HCT116 (cell line): Measurements from ENCODE around the gene ID1. TPM values are rescaled to one million over a fixed set of nuclear protein-coding genes. Genes with fewer than 3 reads are reported as not detected.

Source experiments
- ATAC-seq: fragments of 200-7000 bp; cut with Tn5 transposase; 2 replicates; pipeline ENCODE4 v1.9.1; 2020; ENCODE audit warnings: mild to moderate bottlenecking, moderate library complexity
- BruUV-seq: library from RNA; stranded (reverse); fragments of 400-500 nt; replicated peaks from 2 replicates; lab custom pipeline; 2021; lab: Mats Ljungman, UMichigan
- CTCF ChIA-PET: fragments of 300-600 bp; sonication (Branson Sonifier 250); formaldehyde crosslinking; loops from one replicate; lab custom pipeline; 2021; ENCODE audit warnings: antibody characterized with exemption; lab: Charles Lee
- POLR2A ChIA-PET: fragments of 300-600, 350-600 bp; sonication (Branson Sonifier 250); formaldehyde crosslinking; loops from one replicate; lab custom pipeline; 2021; ENCODE audit warnings: antibody characterized with exemption; lab: Charles Lee
- RAD21 ChIA-PET, 2 experiments: fragments of 300-600 bp; sonication (Branson Sonifier 250); formaldehyde crosslinking; loops; one replicate each; lab custom pipeline; 2023; ENCODE audit warnings: low total read pairs in 2 of 2; ENCODE audit not compliant: uncharacterized antibody in 2 of 2, unreplicated experiment in 2 of 2, low non-redundant PET in 1 of 2; lab: Charles Lee
- DNase-seq: peaks from one replicate; pipeline ENCODE4 v3.0.0-alpha.2; 2010; ENCODE audit warnings: low read depth, low spot score
- H2AFZ ChIP-seq: fragments of 200-600 bp; shearing (Covaris generic), sonication (generic); 2 replicates; pipeline ENCODE4 v1.6.1; 2017; ENCODE audit warnings: low read depth, mixed run types, mixed read lengths, antibody characterized with exemption, low read length; ENCODE audit not compliant: poor library complexity, severe bottlenecking
- H3K27ac ChIP-seq: 2 replicates; pipeline ENCODE4 v1.5.1; 2012; ENCODE audit warnings: low read depth, low read length
- H3K27me3 ChIP-seq: fragments of 200-600 bp; sonication (generic); 2 replicates; pipeline ENCODE4 v1.6.1; 2016; ENCODE audit warnings: mixed run types, low read length, mixed read lengths; ENCODE audit not compliant: insufficient read depth
- H3K36me3 ChIP-seq, 2 experiments: fragments of 200-500 bp in 1 of 2; fragments of 200-600 bp in 1 of 2; sonication (Bioruptor generic) in 1 of 2; sonication (generic) in 1 of 2; 2 replicates each; pipeline versions ENCODE4 v1.5.1 to v1.6.1; 2014 to 2016; ENCODE audit warnings: low read length in 2 of 2, inconsistent platforms in 1 of 2, mixed read lengths in 1 of 2, mixed run types in 1 of 2; ENCODE audit not compliant: insufficient read depth in 2 of 2, control insufficient read depth in 1 of 2
- H3K4me1 ChIP-seq, 2 experiments: fragments of 200-600 bp in 1 of 2; sonication (generic) in 1 of 2; 2 replicates each; pipeline versions ENCODE4 v1.5.1 to v1.6.1; 2012 to 2017; ENCODE audit warnings: low read length in 2 of 2, inconsistent platforms in 1 of 2, mild to moderate bottlenecking in 1 of 2, mixed read lengths in 1 of 2, mixed run types in 1 of 2, moderate library complexity in 1 of 2; ENCODE audit not compliant: insufficient read depth in 2 of 2, control insufficient read depth in 1 of 2
- H3K4me2 ChIP-seq: fragments of 200-600 bp; sonication (generic); 2 replicates; pipeline ENCODE4 v1.6.1; 2017; ENCODE audit warnings: mixed run types, low read length, mixed read lengths
- H3K4me3 ChIP-seq, 2 experiments: fragments of 200-600 bp in 1 of 2; sonication (generic) in 1 of 2; replicated peaks in 1 of 2; 2 replicates each; pipeline ENCODE4 v1.5.1; 2011 to 2016; ENCODE audit warnings: low read length in 2 of 2, control low read depth in 1 of 2, low read depth in 1 of 2, mild to moderate bottlenecking in 1 of 2, mixed read lengths in 1 of 2, mixed run types in 1 of 2
- H3K79me2 ChIP-seq: fragments of 200-600 bp; sonication (generic); 2 replicates; pipeline ENCODE4 v1.6.1; 2017; ENCODE audit warnings: mild to moderate bottlenecking, mixed run types, low read length, moderate library complexity, mixed read lengths; ENCODE audit not compliant: insufficient read depth
- H3K9ac ChIP-seq: fragments of 200-600 bp; sonication (generic); 2 replicates; pipeline ENCODE4 v1.6.1; 2016; ENCODE audit warnings: low read length, mixed read lengths
- H3K9me2 ChIP-seq: fragments of 200-600 bp; sonication (generic), shearing (Covaris generic); 2 replicates; pipeline ENCODE4 v1.6.1; 2017; ENCODE audit warnings: mixed run types, mild to moderate bottlenecking, moderate library complexity; ENCODE audit not compliant: insufficient read depth
- H3K9me3 ChIP-seq, 2 experiments: fragments of 200-500 bp in 1 of 2; fragments of 200-600 bp in 1 of 2; sonication (Bioruptor generic) in 1 of 2; sonication (generic) in 1 of 2; 2 replicates each; pipeline ENCODE4 v1.6.1; 2014 to 2017; ENCODE audit warnings: low read length in 2 of 2, mixed read lengths in 2 of 2, inconsistent platforms in 1 of 2, low read depth in 1 of 2, mild to moderate bottlenecking in 1 of 2, mixed run types in 1 of 2, moderate library complexity in 1 of 2; ENCODE audit not compliant: control insufficient read depth in 1 of 2, insufficient read depth in 1 of 2
- H4K20me1 ChIP-seq: fragments of 200-600 bp; sonication (generic), shearing (Covaris generic); 2 replicates; pipeline ENCODE4 v1.6.1; 2017; ENCODE audit warnings: mixed run types, mild to moderate bottlenecking, moderate library complexity; ENCODE audit not compliant: insufficient read depth
- ATF3 ChIP-seq: IDR thresholded peaks from 2 replicates; pipeline ENCODE4 v1.6.1; 2012
- CEBPB ChIP-seq: IDR thresholded peaks from 2 replicates; pipeline ENCODE4 v1.6.1; 2012; ENCODE audit warnings: low read depth
- ELF1 ChIP-seq: IDR thresholded peaks from 2 replicates; pipeline ENCODE4 v1.6.1; 2012; ENCODE audit warnings: low read depth, borderline replicate concordance
- EZH2phosphoT487 ChIP-seq: fragments of 200-600 bp; IDR thresholded peaks from 2 replicates; pipeline ENCODE4 v1.6.1; 2018; ENCODE audit warnings: antibody characterized with exemption, borderline replicate concordance
- JUND ChIP-seq: IDR thresholded peaks from 2 replicates; pipeline ENCODE4 v1.6.1; 2012
- MAX ChIP-seq: IDR thresholded peaks from 2 replicates; pipeline ENCODE4 v1.6.1; 2012
- POLR2A ChIP-seq: IDR thresholded peaks from 2 replicates; pipeline ENCODE4 v1.7.0; 2011; ENCODE audit warnings: borderline replicate concordance; ENCODE audit not compliant: insufficient read depth, insufficient read length; ENCODE audit errors: extremely low read depth
- REST ChIP-seq: IDR thresholded peaks from 2 replicates; pipeline ENCODE4 v1.6.1; 2012; ENCODE audit warnings: low read depth
- SIN3A ChIP-seq: IDR thresholded peaks from 2 replicates; pipeline ENCODE4 v1.6.1; 2012; ENCODE audit warnings: low read depth
- SRF ChIP-seq: IDR thresholded peaks from 2 replicates; pipeline ENCODE4 v1.6.1; 2012; ENCODE audit warnings: low read depth
- YY1 ChIP-seq: IDR thresholded peaks from 2 replicates; pipeline ENCODE4 v1.6.1; 2011; ENCODE audit warnings: low read length, low read depth, moderate library complexity, mild to moderate bottlenecking; ENCODE audit not compliant: insufficient replicate concordance; ENCODE audit errors: extremely low read depth
- ZFX ChIP-seq: fragments of 450-650 bp; IDR thresholded peaks from 2 replicates; pipeline ENCODE4 v1.6.1; 2017
- intact Hi-C: fragments of 100-400 bp; cut with micrococcal nuclease; formaldehyde crosslinking; loops from 2 replicates; pipeline ENCODE4 v1.10.0; 2022
- total RNA-seq: library from RNA; stranded (reverse); gene quantifications from one replicate; pipeline ENCODE4 v1.2.1, GENCODE V29; 2021; ENCODE audit not compliant: unreplicated experiment

ID1 gene
- total RNA-seq, 1 experiment from 2014 or later: 811 TPM

GRCh38 chr20:31572042-31572700 lies 32.9 kb upstream of the ID1 start:
- Histone ChIP-seq H3K9ac (peak overlapping the region; percentile 95), H3K9me2 (no peaks in the 10 kb centered on the region), H4K20me1 (no peaks in the 10 kb centered on the region), H2AFZ (no peak overlapping the region), H3K9me3 (no peaks in the 10 kb centered on the region), H3K27ac (peak overlapping the region; percentile 98), H3K79me2 (0 out of 2 replicates have a peak, but pooled peaks cover 7% of the 10 kb centered on the region), H3K4me1 (peaks cover 80 to 86% of the 10 kb centered on the region in 2 experiments), H3K36me3 (no peaks in the 10 kb centered on the region), H3K4me2 (peak overlapping the region; percentile 80), H3K27me3 (no peaks in the 10 kb centered on the region), H3K4me3 (peak overlapping the region; percentile 34 to 61)
- no peak for TF ChIP-seq ATF3
- intact Hi-C loops: no loop called here
- ChIA-PET RAD21 (interaction anchor here (1.1 to 2.5 kb wide), 7 partner anchors 9 to 40 kb away, joined by 4 to 12 read pairs (median 7); no protein-coding TSS in a partner anchor), POLR2A (interaction anchor here (1.1 to 28.6 kb wide), 7 partner anchors 9 to 141 kb away, joined by 3 to 1106 read pairs (median 12); partner anchors contain the start of gene ID1), CTCF (interaction anchor here (1.4 to 10.8 kb wide), 6 partner anchors 10 to 69 kb away, joined by 4 to 256 read pairs (median 8); no protein-coding TSS in a partner anchor)
- BruUV-seq: TSS peak; percentile 46
- DNase-seq (no peak), ATAC-seq (peak; percentile 28)

GRCh38 chr20:31572701-31573554 lies 32.2 kb upstream of the ID1 start:
- ChIA-PET RAD21 (interaction anchor here (0.6 to 3.1 kb wide), 11 partner anchors 10 to 204 kb away, joined by 4 to 12 read pairs (median 6); partner anchors contain the start of gene ID1 (in 1 of the 2)), POLR2A (interaction anchor here (0.7 to 28.6 kb wide), 11 partner anchors 10 to 151 kb away, joined by 3 to 1106 read pairs (median 9); partner anchors contain the start of gene ID1), CTCF (interaction anchor here (0.7 to 10.8 kb wide), 10 partner anchors 10 to 151 kb away, joined by 3 to 256 read pairs (median 8); no protein-coding TSS in a partner anchor)
- intact Hi-C loops: loop anchor here (1.0 kb wide), 2 partner anchors 20 to 35 kb away; no protein-coding TSS in a partner anchor
- ATAC-seq: peak; percentile 72
- no TSS peak for BruUV-seq
- Histone ChIP-seq H3K27me3 (no peaks in the 10 kb centered on the region), H3K9me3 (no peaks in the 10 kb centered on the region), H3K9me2 (no peaks in the 10 kb centered on the region), H3K36me3 (no peaks in the 10 kb centered on the region), H3K4me3 (peak overlapping the region; percentile 54 to 61), H2AFZ (no peak overlapping the region), H3K4me2 (peak overlapping the region; percentile 80), H3K4me1 (peaks cover 73 to 79% of the 10 kb centered on the region in 2 experiments), H4K20me1 (no peaks in the 10 kb centered on the region), H3K27ac (peak overlapping the region; percentile 98), H3K9ac (peak overlapping the region; percentile 95), H3K79me2 (0 out of 2 replicates have a peak, but pooled peaks cover 7% of the 10 kb centered on the region)
- DNase-seq: peak; percentile 96
- TF ChIP-seq POLR2A (peak; percentile 59), REST (no peak), ZFX (no peak; the same call in 1 of the 2 replicates), ELF1 (no peak), SRF (no peak), EZH2phosphoT487 (no peak), YY1 (peak; percentile 40), CEBPB (no peak), SIN3A (no peak), ATF3 (no peak), MAX (no peak), JUND (no peak)
